Measurements from ENCODE around the gene ICAM4. TPM values are rescaled to one million over a fixed set of nuclear protein-coding genes. Genes with fewer than 3 reads are reported as not detected.

ICAM4 gene
- total RNA-seq, 2 experiments from 2014 or later, result 0.38 TPM; not detected in 1

- Histone ChIP-seq H3K79me2 (ENCODE audit: insufficient read depth, low read depth, low read length) (peaks cover 30% of the 10 kb centered on the region), H3K36me3 (ENCODE audit: insufficient read depth, low read length) (peaks cover 35% of the 10 kb centered on the region), H3K9me2 (ENCODE audit: insufficient read depth, low read length) (no peaks in the 10 kb centered on the region), H3K4me2 (ENCODE audit: low read length) (peak overlapping the region; percentile 76), H3K4me1 (ENCODE audit: insufficient read depth, low read length, poor library complexity, severe bottlenecking) (peaks cover 37% of the 10 kb centered on the region), H3K27ac (ENCODE audit: low read depth, low read length, poor library complexity, severe bottlenecking) (peak overlapping the region; percentile 82), H4K20me1 (ENCODE audit: insufficient read depth, low read length) (peaks cover 12% of the 10 kb centered on the region), H3K4me3 (ENCODE audit: low read depth, low read length, poor library complexity, severe bottlenecking) (peak overlapping the region; percentile 83), H2AFZ (ENCODE audit: low read length) (no peak overlapping the region), H3K9me3 (ENCODE audit: low read length) (no peaks in the 10 kb centered on the region)
- no peak for DNase-seq (ENCODE audit: low spot score)
- ChIA-PET POLR2A (interaction anchor here (0.5 to 1.6 kb wide), 11 partner anchors 8 to 138 kb away, joined by 3 to 7 read pairs (median 4); partner anchors contain the start of genes ICAM1 and TYK2), CTCF (ENCODE audit: unreplicated experiment) (interaction anchor here (0.5 to 1.1 kb wide), 5 partner anchors 15 to 435 kb away, joined by 3 to 11 read pairs (median 6); partner anchors contain the start of gene TYK2)
- TSS peak; percentile 82 for BruUV-seq (replicated peaks)
- intact Hi-C loops (cut with micrococcal nuclease; ENCODE audit: unreplicated experiment), result loop anchor here (2.0 to 10.0 kb wide), 3 partner anchors 47 to 231 kb away; partner anchors contain the start of genes CDKN2D, KRI1 and TYK2
- no peak for TF ChIP-seq EZH2phosphoT487 (IDR thresholded peaks at IDR 0.05; ENCODE audit: borderline replicate concordance, low read depth, low read length)
- TF ChIP-seq CTCF (conservative IDR thresholded peaks at IDR 0.05; ENCODE audit: low read length), result no peak
Observed at GRCh38 chr19:10333758-10334587, 47.2 kb downstream of the ICAM4 start.

GRCh38 chr19:10334588-10335351 is 48.0 kb downstream of the ICAM4 start:
- Histone ChIP-seq H3K4me3 (ENCODE audit: low read depth, low read length, poor library complexity, severe bottlenecking) (peak overlapping the region; percentile 83), H3K9me3 (ENCODE audit: low read length) (no peaks in the 10 kb centered on the region), H3K9me2 (ENCODE audit: insufficient read depth, low read length) (no peaks in the 10 kb centered on the region), H3K4me1 (ENCODE audit: insufficient read depth, low read length, poor library complexity, severe bottlenecking) (peaks cover 45% of the 10 kb centered on the region), H3K36me3 (ENCODE audit: insufficient read depth, low read length) (peaks cover 27% of the 10 kb centered on the region), H4K20me1 (ENCODE audit: insufficient read depth, low read length) (peaks cover 12% of the 10 kb centered on the region), H3K4me2 (ENCODE audit: low read length) (peak overlapping the region; percentile 76), H3K79me2 (ENCODE audit: insufficient read depth, low read depth, low read length) (peaks cover 30% of the 10 kb centered on the region), H3K27ac (ENCODE audit: low read depth, low read length, poor library complexity, severe bottlenecking) (no peak overlapping the region), H2AFZ (ENCODE audit: low read length) (no peak overlapping the region)
- peak; percentile 83 for DNase-seq (ENCODE audit: low spot score)
- ChIA-PET POLR2A (interaction anchor here (0.5 to 1.0 kb wide), 3 partner anchors 7 to 564 kb away, joined by 3 to 4 read pairs (median 3); no protein-coding TSS in a partner anchor), CTCF (ENCODE audit: unreplicated experiment) (interaction anchor here (0.5 kb wide), 1 partner anchor 434 kb away, joined by 3 read pairs; no protein-coding TSS in a partner anchor)
- no TSS peak for BruUV-seq (replicated peaks)
- peak; percentile 50; the same call in 1 of the 2 replicates for TF ChIP-seq CTCF (conservative IDR thresholded peaks at IDR 0.05; ENCODE audit: low read length)
- TF ChIP-seq EZH2phosphoT487 (IDR thresholded peaks at IDR 0.05; ENCODE audit: borderline replicate concordance, low read depth, low read length), result no peak
- intact Hi-C loops (cut with micrococcal nuclease; ENCODE audit: unreplicated experiment), result loop anchor here (10.0 kb wide), 1 partner anchor 230 kb away; the partner anchor contains the start of genes CDKN2D and KRI1

Data from OCI-LY7 (cell line).